Astrocyte (in vitro differentiated cells and primary cell): Measurements from ENCODE around the gene MARK4.

Experiments used
- CTCF ChIP-seq: IDR thresholded peaks from 2 replicates; pipeline ENCODE4 v1.5.1; 2011; ENCODE audit warnings: low read depth, mild to moderate bottlenecking, inconsistent platforms, low read length, moderate library complexity; ENCODE audit not compliant: insufficient read depth
- EZH2 ChIP-seq: IDR thresholded peaks from 2 replicates; pipeline ENCODE4 v1.6.1; 2012; ENCODE audit warnings: mild to moderate bottlenecking, low read length, inconsistent platforms; ENCODE audit not compliant: insufficient read depth

GRCh38 chr19:45218426-45218825, 32.6 kb upstream of the MARK4 start:
- TF ChIP-seq EZH2, result no peak
- no peak for TF ChIP-seq CTCF
